Caco-2 (cell line): Measurements from ENCODE around the gene METAP2. TPM values are rescaled to one million over a fixed set of nuclear protein-coding genes. Genes with fewer than 3 reads are reported as not detected.

Experiments used
- BruUV-seq: library from RNA; stranded (reverse); fragments of 400-500 nt; replicated peaks from 2 replicates; lab custom pipeline; 2021; lab: Mats Ljungman, UMichigan
- CTCF ChIA-PET: fragments of 300-600 bp; sonication (Branson Sonifier 250); formaldehyde crosslinking; loops from one replicate; lab custom pipeline; 2022; ENCODE audit warnings: antibody characterized with exemption; lab: Charles Lee
- POLR2A ChIA-PET: fragments of 300-600 bp; sonication (Branson Sonifier 250); formaldehyde crosslinking; loops from one replicate; lab custom pipeline; 2022; ENCODE audit warnings: antibody characterized with exemption; lab: Charles Lee
- DNase-seq, 2 experiments: peaks; one replicate each; pipeline versions ENCODE4 v3.0.0 to v3.0.0-alpha.2; 2020 to 2022
- H3K27me3 ChIP-seq: replicated peaks from 2 replicates; pipeline ENCODE4 v1.6.0; 2011; ENCODE audit warnings: low read length; ENCODE audit not compliant: control insufficient read depth, insufficient read depth
- H3K36me3 ChIP-seq: 2 replicates; pipeline ENCODE4 v1.5.1; 2011; ENCODE audit warnings: low read length; ENCODE audit not compliant: control insufficient read depth, insufficient read depth
- H3K4me1 ChIP-seq: fragments of 250-450 bp; sonication (Bioruptor Pico); 2 replicates; pipeline ENCODE4 v1.5.1; 2020; ENCODE audit warnings: mild to moderate bottlenecking
- H3K4me3 ChIP-seq: 2 replicates; pipeline ENCODE4 v1.5.1; 2011; ENCODE audit warnings: low read depth, mild to moderate bottlenecking, control low read depth, low read length
- H3K9me3 ChIP-seq: fragments of 250-450 bp; sonication (Bioruptor Pico); 2 replicates; pipeline ENCODE4 v1.5.1; 2020; ENCODE audit warnings: mild to moderate bottlenecking, moderate library complexity
- H3K27ac Mint-ChIP-seq: one replicate; pipeline ENCODE4 v1.8.0; 2022; ENCODE audit warnings: mixed read lengths; ENCODE audit not compliant: unreplicated experiment
- H3K27me3 Mint-ChIP-seq: one replicate; pipeline ENCODE4 v1.8.0; 2022; ENCODE audit warnings: mixed read lengths; ENCODE audit not compliant: insufficient read depth, unreplicated experiment
- H3K36me3 Mint-ChIP-seq: one replicate; pipeline ENCODE4 v1.8.0; 2022; ENCODE audit warnings: mild to moderate bottlenecking, mixed read lengths; ENCODE audit not compliant: insufficient read depth, unreplicated experiment
- H3K4me1 Mint-ChIP-seq: one replicate; pipeline ENCODE4 v1.8.0; 2022; ENCODE audit warnings: low read depth, mixed read lengths; ENCODE audit not compliant: unreplicated experiment
- H3K4me3 Mint-ChIP-seq: one replicate; pipeline ENCODE4 v1.8.0; 2022; ENCODE audit warnings: mild to moderate bottlenecking, moderate library complexity, mixed read lengths; ENCODE audit not compliant: unreplicated experiment
- H3K9me3 Mint-ChIP-seq: one replicate; pipeline ENCODE4 v1.8.0; 2022; ENCODE audit warnings: mixed read lengths; ENCODE audit not compliant: unreplicated experiment
- CTCF ChIP-seq, 2 experiments: fragments of 200-600 bp in 1 of 2; IDR thresholded peaks; 1 replicate in 1 of 2; 2 replicates in 1 of 2; pipeline versions ENCODE4 v1.5.1 to v1.8.0; 2011 to 2022; ENCODE audit warnings: antibody characterized with exemption in 1 of 2, control low read depth in 1 of 2, inconsistent platforms in 1 of 2, low read depth in 1 of 2, low read length in 1 of 2, mild to moderate bottlenecking in 1 of 2, moderate library complexity in 1 of 2; ENCODE audit not compliant: insufficient read depth in 1 of 2, severe bottlenecking in 1 of 2, unreplicated experiment in 1 of 2
- intact Hi-C: fragments of 100-400 bp; cut with micrococcal nuclease; formaldehyde crosslinking; loops from one replicate; pipeline ENCODE4 v1.10.0; 2022; ENCODE audit not compliant: unreplicated experiment
- total RNA-seq: library from RNA; stranded (reverse); gene quantifications from 2 replicates; pipeline ENCODE4 v1.2.3, GENCODE V29; 2022

The METAP2 gene
- total RNA-seq, 1 experiment from 2014 or later, result 138 TPM

DNA sequence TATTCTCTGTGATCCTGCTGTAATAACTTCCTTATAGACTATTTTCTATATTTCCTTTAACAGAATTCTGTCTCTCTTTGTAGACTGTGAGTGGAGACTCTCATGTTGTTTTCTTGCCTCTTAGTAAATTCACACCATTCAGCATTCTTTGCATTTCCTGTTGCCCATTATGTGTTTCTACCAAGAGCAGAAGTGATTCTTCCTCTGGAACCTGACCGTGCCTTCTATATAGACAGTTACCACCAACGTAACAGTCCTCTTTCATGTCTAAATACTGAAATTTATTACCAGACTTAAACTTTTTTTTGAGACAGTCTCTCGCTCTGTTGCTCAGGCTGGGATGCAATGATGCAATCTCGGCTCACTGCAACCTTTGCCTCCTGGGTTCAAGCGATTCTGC is 31.1 kb downstream of the METAP2 start:
- Mint-ChIP-seq H3K9me3 (no peaks in the 10 kb centered on the region), H3K36me3 (peaks cover 84% of the 10 kb centered on the region), H3K27me3 (no peaks in the 10 kb centered on the region), H3K4me1 (no peaks in the 10 kb centered on the region), H3K27ac (no peak overlapping the region), H3K4me3 (no peak overlapping the region)
- Histone ChIP-seq H3K27me3 (no peaks in the 10 kb centered on the region), H3K9me3 (no peaks in the 10 kb centered on the region), H3K4me3 (no peak overlapping the region), H3K4me1 (no peaks in the 10 kb centered on the region), H3K36me3 (peaks cover 4% of the 10 kb centered on the region)
- DNase-seq, result no peak
- intact Hi-C loops, result no loop called here
- TF ChIP-seq CTCF (IDR thresholded peaks at IDR 0.05; ENCODE audit: insufficient read depth in 1 of 2, low read depth in 1 of 2, low read length in 1 of 2, severe bottlenecking in 1 of 2, unreplicated experiment in 1 of 2), result no peak
- ChIA-PET POLR2A (no interaction called here), CTCF (no interaction called here)
- no TSS peak for BruUV-seq

DNA sequence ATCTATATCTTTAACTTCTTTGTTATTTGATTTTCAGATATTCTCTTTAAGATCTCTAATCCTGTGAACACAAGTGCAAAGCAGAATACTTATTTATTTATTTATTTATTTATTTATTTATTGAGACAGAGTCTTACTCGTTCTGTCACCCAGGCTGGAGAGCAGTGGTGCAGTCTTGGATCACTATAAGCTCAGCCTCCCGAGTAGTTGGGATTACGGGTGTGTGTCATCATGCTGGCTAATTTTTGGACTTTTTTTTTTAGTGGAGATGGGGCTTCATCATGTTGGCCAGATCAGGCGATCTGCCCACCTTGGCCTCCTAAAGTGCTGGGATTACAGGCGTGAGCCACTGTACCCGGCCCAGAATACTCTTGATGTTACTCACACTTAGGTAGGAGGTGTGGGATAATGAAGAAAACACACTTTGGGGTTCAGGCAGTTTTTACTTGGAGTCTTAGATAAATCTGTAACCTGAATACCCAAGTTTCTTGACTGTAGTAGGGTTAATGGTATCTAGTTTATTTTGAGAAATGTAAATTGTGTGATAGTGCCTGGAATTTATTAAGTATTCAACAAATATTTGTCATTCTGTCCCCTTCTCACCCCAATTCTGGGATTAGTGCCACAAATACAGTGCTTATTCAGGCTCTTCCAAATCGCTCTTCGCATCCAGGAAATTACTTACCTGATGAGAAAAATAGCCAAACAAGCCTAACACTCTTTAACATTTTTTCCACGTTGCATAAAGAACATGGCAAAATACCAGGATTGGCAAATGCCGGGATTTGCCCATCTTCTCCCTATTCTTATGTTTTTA is 33.0 kb downstream of the METAP2 start:
- POLR2A ChIA-PET, result no interaction called here
- no peaks in the 10 kb centered on the region for H3K9me3 ChIP-seq
- H3K4me3 Mint-ChIP-seq, result no peak overlapping the region
- peaks cover 4% of the 10 kb centered on the region for H3K36me3 ChIP-seq
- no peak for DNase-seq
- no peaks in the 10 kb centered on the region for H3K4me1 Mint-ChIP-seq
- no peaks in the 10 kb centered on the region for H3K9me3 Mint-ChIP-seq
- no TSS peak for BruUV-seq
- H3K4me1 ChIP-seq, result no peaks in the 10 kb centered on the region; the same call in 1 of the 2 replicates
- H3K4me3 ChIP-seq, result no peak overlapping the region
- intact Hi-C loops, result no loop called here
- H3K27me3 ChIP-seq, result no peaks in the 10 kb centered on the region
- H3K27me3 Mint-ChIP-seq, result no peaks in the 10 kb centered on the region
- H3K27ac Mint-ChIP-seq, result peak overlapping the region; percentile 71
- H3K36me3 Mint-ChIP-seq, result peaks cover 95% of the 10 kb centered on the region
- no peak for TF ChIP-seq CTCF (IDR thresholded peaks at IDR 0.05; ENCODE audit: insufficient read depth in 1 of 2, low read depth in 1 of 2, low read length in 1 of 2, severe bottlenecking in 1 of 2, unreplicated experiment in 1 of 2)
- CTCF ChIA-PET, result no interaction called here

DNA sequence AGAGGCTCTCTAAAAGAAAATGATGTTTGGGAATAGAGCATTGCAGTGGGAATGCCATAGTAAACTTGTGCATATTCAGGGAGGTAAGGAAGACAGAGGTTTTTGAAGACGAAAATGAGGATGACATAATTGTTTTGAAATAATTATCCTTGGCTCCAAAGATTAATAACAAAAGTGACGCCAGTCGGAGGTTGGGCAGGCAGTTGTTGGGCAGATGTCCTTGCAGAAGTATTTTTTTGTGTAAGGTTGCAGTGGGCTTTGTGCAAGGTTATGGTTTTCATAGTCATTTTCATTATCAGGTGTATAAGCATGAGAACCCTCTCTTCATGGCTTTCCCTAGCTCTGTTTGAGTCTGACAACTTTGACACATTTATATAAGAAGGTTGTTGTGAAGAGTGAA is 35.3 kb downstream of the METAP2 start:
- Mint-ChIP-seq H3K27ac (no peak overlapping the region), H3K27me3 (no peaks in the 10 kb centered on the region), H3K36me3 (peaks cover 97% of the 10 kb centered on the region), H3K9me3 (no peaks in the 10 kb centered on the region), H3K4me3 (no peak overlapping the region), H3K4me1 (no peaks in the 10 kb centered on the region)
- Histone ChIP-seq H3K27me3 (no peaks in the 10 kb centered on the region), H3K9me3 (no peaks in the 10 kb centered on the region), H3K4me1 (no peaks in the 10 kb centered on the region; the same call in 1 of the 2 replicates), H3K36me3 (peaks cover 1% of the 10 kb centered on the region), H3K4me3 (no peak overlapping the region)
- DNase-seq, result no peak
- TF ChIP-seq CTCF (IDR thresholded peaks at IDR 0.05; ENCODE audit: insufficient read depth in 1 of 2, low read depth in 1 of 2, low read length in 1 of 2, severe bottlenecking in 1 of 2, unreplicated experiment in 1 of 2), result no peak
- intact Hi-C loops, result no loop called here
- BruUV-seq, result no TSS peak
- CTCF ChIA-PET, result no interaction called here
- POLR2A ChIA-PET, result interaction anchor here (0.6 kb wide), 1 partner anchor 382 kb away, joined by 5 read pairs; no protein-coding TSS in a partner anchor
